Natural killer cell treated with Interleukin-12 subunit alpha and Interleukin-12 subunit beta and Interleukin-15 and Interleukin-18, amount 100 ng/mL, for 72 hours (primary cell): ENCODE measurements around the gene HELQ. TPM values are rescaled to one million over a fixed set of nuclear protein-coding genes. Genes with fewer than 3 reads are reported as not detected.
A peak's percentile ranks its signal among the peaks of the same experiment; 100 is the strongest.

Experiments used
- ATAC-seq, 2 donors: fragments of 150-1000 bp; cut with Tn5 transposase in 1 of 2; sonication (Bioruptor Pico), chemical (Tn5 transposase) in 1 of 2; 2 replicates each; pipeline ENCODE4 v1.10.0; 2021
- DNase-seq: peaks from one replicate; pipeline ENCODE4 v3.0.0; 2022; ENCODE audit warnings: low spot score
- H3K27ac Mint-ChIP-seq, 2 donors: 1 replicate in 1 of 2; 2 replicates in 1 of 2; pipeline ENCODE4 v1.8.0; 2022; ENCODE audit warnings: mixed read lengths in 2 of 2, mild to moderate bottlenecking in 1 of 2, moderate library complexity in 1 of 2
- H3K27me3 Mint-ChIP-seq, 2 donors: 1 replicate in 1 of 2; 2 replicates in 1 of 2; pipeline ENCODE4 v1.8.0; 2022; ENCODE audit warnings: mixed read lengths in 2 of 2
- H3K36me3 Mint-ChIP-seq: one replicate; pipeline ENCODE4 v1.8.0; 2022; ENCODE audit warnings: mixed read lengths
- H3K4me1 Mint-ChIP-seq, 2 donors: 1 replicate in 1 of 2; 2 replicates in 1 of 2; pipeline ENCODE4 v1.8.0; 2022; ENCODE audit warnings: low read depth in 2 of 2, mixed read lengths in 2 of 2, mild to moderate bottlenecking in 1 of 2
- H3K4me3 Mint-ChIP-seq: one replicate; pipeline ENCODE4 v1.8.0; 2022; ENCODE audit warnings: mixed read lengths
- H3K9me3 Mint-ChIP-seq: 2 replicates; pipeline ENCODE4 v1.8.0; 2022; ENCODE audit warnings: mixed read lengths
- total RNA-seq, 2 donors: library from RNA; stranded (reverse); gene quantifications; one replicate each; pipeline ENCODE4 v1.2.3, GENCODE V29; 2022

HELQ gene
- total RNA-seq, 2 donors from 2014 or later = 12.7 to 18.9 TPM

GRCh38 chr4:83371235-83371634 is 84.4 kb downstream of the HELQ start:
- Mint-ChIP-seq H3K27ac (no peak overlapping the region), H3K9me3 (no peaks in the 10 kb centered on the region), H3K27me3 (peaks cover 6 to 15% of the 10 kb centered on the region in 2 donors), H3K36me3 (peaks cover 6% of the 10 kb centered on the region), H3K4me3 (no peak overlapping the region), H3K4me1 (peaks cover 4 to 7% of the 10 kb centered on the region in 2 donors)
- DNase-seq (no peak), ATAC-seq (no peak)

- H3K9me3 Mint-ChIP-seq = no peaks in the 10 kb centered on the region
- no peak overlapping the region for H3K4me3 Mint-ChIP-seq
- DNase-seq = no peak
- H3K36me3 Mint-ChIP-seq = no peaks in the 10 kb centered on the region
- H3K27me3 Mint-ChIP-seq = peaks cover 8 to 12% of the 10 kb centered on the region in 2 donors
- H3K27ac Mint-ChIP-seq = no peak overlapping the region
- ATAC-seq = peak in 1 of 2 donors; percentile 48
- peaks cover 4 to 7% of the 10 kb centered on the region in 2 donors for H3K4me1 Mint-ChIP-seq
These were observed 85.0 kb downstream of the HELQ start for GRCh38 chr4:83370640-83370906.

DNA sequence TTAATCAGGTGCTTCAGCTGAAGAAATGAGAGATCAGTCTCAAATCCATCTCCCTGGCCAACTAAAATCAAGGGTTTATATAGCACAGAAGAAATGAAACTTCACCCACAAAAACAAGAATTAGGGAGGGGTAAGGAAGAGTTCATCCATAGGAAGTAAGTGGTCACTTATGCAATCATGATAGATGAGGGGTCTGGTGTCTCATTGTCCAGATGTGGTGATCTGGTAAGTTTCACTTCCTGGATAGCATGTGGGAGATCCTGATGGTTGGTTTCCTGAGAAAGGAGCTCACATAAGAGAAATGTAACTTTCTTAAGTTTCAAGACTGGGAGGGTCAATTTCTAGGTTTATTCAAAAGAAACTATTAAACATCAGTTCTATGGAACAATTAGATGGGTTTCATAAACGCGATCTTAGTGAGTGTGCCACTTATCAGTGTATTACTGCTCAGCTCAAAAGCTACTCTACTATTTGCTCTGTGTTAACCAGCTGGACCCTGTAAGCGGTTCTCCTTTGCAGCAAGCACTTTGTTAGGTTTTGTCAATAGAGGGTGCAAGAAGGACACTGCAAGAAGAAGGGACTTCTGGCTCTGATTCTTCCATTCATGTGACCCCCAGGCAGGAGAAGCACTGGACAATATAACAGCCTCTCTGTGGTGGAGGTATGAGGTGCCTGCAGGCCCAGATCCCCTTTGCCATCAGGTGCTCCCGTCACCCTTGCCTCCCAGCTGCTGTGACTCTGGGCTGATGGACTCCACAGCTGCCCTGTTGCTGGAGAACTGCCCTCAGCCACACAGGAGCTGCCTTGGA is 85.6 kb downstream of the HELQ start:
- no peak overlapping the region for H3K4me3 Mint-ChIP-seq
- H3K4me1 Mint-ChIP-seq = peaks cover 4 to 7% of the 10 kb centered on the region in 2 donors
- H3K27ac Mint-ChIP-seq = no peak overlapping the region
- no peak for DNase-seq
- H3K9me3 Mint-ChIP-seq = no peaks in the 10 kb centered on the region
- ATAC-seq = peak in 1 of 2 donors; percentile 40
- peaks cover 8 to 15% of the 10 kb centered on the region in 2 donors for H3K27me3 Mint-ChIP-seq
- H3K36me3 Mint-ChIP-seq = no peaks in the 10 kb centered on the region

DNA sequence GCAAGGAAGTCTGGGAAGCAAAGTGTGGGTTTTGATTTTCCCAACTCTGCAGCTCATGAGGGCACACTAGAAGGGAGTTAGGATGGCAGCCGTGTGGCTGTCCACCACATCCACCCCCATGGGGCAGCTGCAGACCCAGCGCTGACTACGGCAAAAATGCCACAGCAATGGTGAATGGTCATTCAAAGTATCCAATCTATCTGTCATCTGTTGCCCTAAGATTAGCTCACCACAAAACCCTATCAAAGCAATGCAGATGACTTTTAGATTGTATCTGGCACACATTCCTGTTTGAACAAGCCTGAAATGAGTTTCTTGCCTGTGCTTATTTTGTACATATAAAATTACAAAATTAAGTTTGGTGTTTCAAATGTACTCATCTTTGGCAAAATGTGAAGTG is 91.3 kb downstream of the HELQ start:
- H3K4me3 Mint-ChIP-seq = no peak overlapping the region
- no peaks in the 10 kb centered on the region for H3K9me3 Mint-ChIP-seq
- no peak overlapping the region for H3K27ac Mint-ChIP-seq
- ATAC-seq = peak in 1 of 2 donors; percentile 67
- DNase-seq = no peak
- H3K36me3 Mint-ChIP-seq = no peaks in the 10 kb centered on the region
- H3K4me1 Mint-ChIP-seq = peaks cover 0 to 4% of the 10 kb centered on the region in 2 donors
- peaks cover 14 to 18% of the 10 kb centered on the region in 2 donors for H3K27me3 Mint-ChIP-seq

DNA sequence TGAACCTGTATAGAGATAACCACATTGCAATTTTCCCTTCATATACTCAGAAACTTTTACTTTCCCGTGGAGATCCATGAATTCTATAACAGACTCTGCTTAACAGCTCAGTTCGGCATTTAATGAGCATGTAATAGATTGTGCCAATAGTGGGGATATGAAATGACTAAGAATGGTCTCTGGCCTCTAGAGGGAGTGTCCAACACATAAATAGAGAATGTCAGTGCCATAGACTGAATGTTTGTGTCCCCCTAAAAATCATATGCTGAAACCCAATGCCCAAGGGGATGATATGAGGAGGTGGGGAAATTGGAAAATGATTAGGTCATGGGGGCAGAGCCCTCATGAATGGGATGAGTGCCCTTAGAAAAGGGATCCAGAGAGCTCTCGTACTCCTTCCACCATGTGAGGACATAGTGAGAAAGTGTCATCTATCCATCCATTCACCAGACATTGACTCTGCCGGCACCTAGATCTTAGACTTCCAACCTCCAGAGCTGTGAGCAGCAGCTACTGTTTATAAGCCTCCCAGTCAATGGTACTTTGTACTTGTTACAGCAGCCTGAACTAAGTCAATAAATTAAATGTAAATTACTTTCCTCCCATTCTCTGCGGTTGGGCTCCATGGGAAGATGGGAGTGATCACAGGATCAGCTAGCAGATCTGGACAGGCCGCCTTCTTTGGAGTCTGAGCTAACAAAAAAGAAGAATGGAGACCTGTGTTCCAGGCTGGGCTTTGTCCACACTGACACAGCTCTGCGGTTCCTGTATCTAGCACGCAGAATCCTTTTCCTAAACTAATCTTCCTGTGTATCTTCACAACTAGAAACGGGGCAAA is 92.9 kb downstream of the HELQ start:
- Mint-ChIP-seq H3K27ac (no peak overlapping the region), H3K36me3 (no peaks in the 10 kb centered on the region), H3K9me3 (no peaks in the 10 kb centered on the region), H3K4me1 (peaks cover under 1 to 4% of the 10 kb centered on the region in 2 donors), H3K27me3 (peaks cover 12 to 18% of the 10 kb centered on the region in 2 donors), H3K4me3 (no peak overlapping the region)
- no peak for DNase-seq
- ATAC-seq = no peak

GRCh38 chr4:83361416-83362103 is 94.1 kb downstream of the HELQ start:
- H3K27ac Mint-ChIP-seq = no peak overlapping the region
- H3K27me3 Mint-ChIP-seq = peaks cover 8 to 16% of the 10 kb centered on the region in 2 donors
- H3K9me3 Mint-ChIP-seq = no peaks in the 10 kb centered on the region

DNA sequence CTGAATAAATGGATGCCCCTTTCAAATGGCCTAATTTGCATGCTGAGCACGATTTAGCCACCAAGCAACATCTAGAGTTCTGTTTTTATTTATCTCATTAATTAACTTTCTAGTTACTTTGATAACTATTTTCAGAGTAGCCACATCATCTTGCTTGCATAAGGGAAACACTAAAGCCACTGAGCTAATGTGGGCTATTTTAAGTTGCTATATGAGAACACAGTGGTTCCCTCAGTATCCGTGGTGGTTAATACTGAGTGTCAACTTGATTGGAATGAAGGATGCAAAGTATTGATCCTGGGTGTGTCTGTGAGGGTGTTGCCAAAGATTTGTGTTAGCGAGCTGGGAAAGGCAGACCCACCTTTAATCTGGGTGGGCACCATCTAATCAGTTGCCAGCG is 95.6 kb downstream of the HELQ start:
- Mint-ChIP-seq H3K36me3 (no peaks in the 10 kb centered on the region), H3K27ac (no peak overlapping the region), H3K27me3 (peaks cover 2 to 10% of the 10 kb centered on the region in 2 donors), H3K4me1 (peaks cover 13 to 15% of the 10 kb centered on the region in 2 donors), H3K9me3 (no peaks in the 10 kb centered on the region), H3K4me3 (no peak overlapping the region)
- ATAC-seq (no peak), DNase-seq (no peak)

More at GRCh38 chr4:83361416-83362103, 94.1 kb downstream of the HELQ start:
- DNase-seq (no peak), ATAC-seq (no peak)
- H3K36me3 Mint-ChIP-seq = no peaks in the 10 kb centered on the region
- no peak overlapping the region for H3K4me3 Mint-ChIP-seq
- H3K4me1 Mint-ChIP-seq = peaks cover 11 to 12% of the 10 kb centered on the region in 2 donors

DNA sequence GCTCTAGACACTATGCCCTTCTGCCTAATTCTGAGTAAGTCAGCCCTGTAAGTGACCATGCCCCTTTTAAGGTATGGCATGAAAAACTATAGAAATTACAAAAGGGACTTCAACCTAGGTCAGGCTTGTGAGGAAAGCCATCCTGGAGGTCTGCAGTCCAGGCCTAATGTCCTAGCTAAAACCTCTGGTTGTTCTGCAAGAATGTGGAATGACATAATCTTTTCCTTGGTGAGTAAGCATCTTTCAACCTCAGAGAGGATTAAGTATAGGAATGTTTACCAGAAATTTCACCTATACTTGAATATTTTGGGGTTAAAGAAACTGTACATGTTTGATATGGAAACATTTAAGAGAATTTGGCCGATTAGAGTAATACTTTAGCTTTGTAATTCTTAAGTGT is 97.2 kb downstream of the HELQ start:
- ATAC-seq = no peak
- Mint-ChIP-seq H3K36me3 (peaks cover 3% of the 10 kb centered on the region), H3K4me3 (no peak overlapping the region), H3K4me1 (peaks cover 13 to 15% of the 10 kb centered on the region in 2 donors), H3K27ac (no peak overlapping the region), H3K27me3 (peaks cover under 1 to 7% of the 10 kb centered on the region in 2 donors), H3K9me3 (peaks cover 2% of the 10 kb centered on the region)
- DNase-seq = no peak

Other genes starting within 250 kb of the HELQ start
- 10 to 100 TPM; 10.8 to 16.2 TPM for gene COQ2, start 171.0 kb downstream of the HELQ start, total RNA-seq
- 10 to 100 TPM; 12.4 to 13.9 TPM for gene HPSE, start 121.0 kb downstream of the HELQ start, total RNA-seq
- 10 to 100 TPM; 44.4 to 44.7 TPM for gene MRPS18C, start 235 bp upstream of the HELQ start, total RNA-seq
- gene ABRAXAS1, start 29.3 kb upstream of the HELQ start, total RNA-seq = 1 to 10 TPM; 5.6 to 8.5 TPM
- gene GPAT3, start 80.3 kb upstream of the HELQ start, total RNA-seq = 1 to 10 TPM in 1 of 2 donors, under 1 TPM in 1; 0.93 to 2.1 TPM